ENCODE results near the gene ADCK2.

ADCK2 gene

GRCh38 chr7:140670343-140670935 is 2.3 kb upstream of the ADCK2 start:
- Histone ChIP-seq H3K9me2 (replicated peaks; ENCODE audit: low read depth, low read length) (no peaks in the 10 kb centered on the region), H3K4me1 (ENCODE audit: insufficient read depth, low read length, poor library complexity, severe bottlenecking) (peaks cover 24% of the 10 kb centered on the region), H3F3A (ENCODE audit: low read depth) (no peaks in the 10 kb centered on the region), H3K9me3 (ENCODE audit: insufficient read depth, low read depth, low read length) (no peaks in the 10 kb centered on the region), H3K27me3 (ENCODE audit: insufficient read depth, low read length, poor library complexity, severe bottlenecking) (no peaks in the 10 kb centered on the region), H3K9ac (ENCODE audit: low read depth, low read length, poor library complexity, severe bottlenecking) (no peak overlapping the region), H3K4me2 (ENCODE audit: low read depth, low read length, poor library complexity, severe bottlenecking) (no peak overlapping the region), H3K36me3 (ENCODE audit: insufficient read depth, low read length) (no peaks in the 10 kb centered on the region), H3K79me2 (ENCODE audit: insufficient read depth, low read length) (peaks cover 17% of the 10 kb centered on the region; the same call in 1 of the 2 replicates), H3K4me3 (ENCODE audit: low read length, poor library complexity, severe bottlenecking) (no peak overlapping the region), H2AFZ (ENCODE audit: low read length) (0 out of 2 replicates have a peak overlapping the region, but pooled peaks have one; percentile 3), H4K20me1 (ENCODE audit: insufficient read depth, low read length, poor library complexity, severe bottlenecking) (no peaks in the 10 kb centered on the region)
- no peak for TF ChIP-seq EZH2phosphoT487 (IDR thresholded peaks at IDR 0.05; ENCODE audit: borderline replicate concordance)
- no peak for TF ChIP-seq CTCF (conservative IDR thresholded peaks at IDR 0.05; ENCODE audit: low read length)

GRCh38 chr7:140671966-140672365 is 779 bp upstream of the ADCK2 start:
- peak overlapping the region; percentile 74 for H3K4me3 ChIP-seq (ENCODE audit: low read length, poor library complexity, severe bottlenecking)
- H4K20me1 ChIP-seq (ENCODE audit: insufficient read depth, low read length, poor library complexity, severe bottlenecking), result peaks cover 8% of the 10 kb centered on the region
- H3K36me3 ChIP-seq (ENCODE audit: insufficient read depth, low read length), result no peaks in the 10 kb centered on the region
- peak overlapping the region; percentile 74 for H3K9ac ChIP-seq (ENCODE audit: low read depth, low read length, poor library complexity, severe bottlenecking)
- TF ChIP-seq EZH2phosphoT487 (IDR thresholded peaks at IDR 0.05; ENCODE audit: borderline replicate concordance) (no peak), CTCF (conservative IDR thresholded peaks at IDR 0.05; ENCODE audit: low read length) (no peak)
- no peaks in the 10 kb centered on the region for H3K9me3 ChIP-seq (ENCODE audit: insufficient read depth, low read depth, low read length)
- peaks cover 39% of the 10 kb centered on the region for H3K4me1 ChIP-seq (ENCODE audit: insufficient read depth, low read length, poor library complexity, severe bottlenecking)
- H3F3A ChIP-seq (ENCODE audit: low read depth), result no peaks in the 10 kb centered on the region
- no peaks in the 10 kb centered on the region for H3K27me3 ChIP-seq (ENCODE audit: insufficient read depth, low read length, poor library complexity, severe bottlenecking)
- peak overlapping the region; percentile 94 for H2AFZ ChIP-seq (ENCODE audit: low read length)
- H3K4me2 ChIP-seq (ENCODE audit: low read depth, low read length, poor library complexity, severe bottlenecking), result peak overlapping the region; percentile 86
- no peaks in the 10 kb centered on the region for H3K9me2 ChIP-seq (replicated peaks; ENCODE audit: low read depth, low read length)
- H3K79me2 ChIP-seq (ENCODE audit: insufficient read depth, low read length), result peaks cover 29% of the 10 kb centered on the region

GRCh38 chr7:140673063-140673773 is 473 bp downstream of the ADCK2 start:
- H3K36me3 ChIP-seq (ENCODE audit: insufficient read depth, low read length), result no peaks in the 10 kb centered on the region
- H3K4me2 ChIP-seq (ENCODE audit: low read depth, low read length, poor library complexity, severe bottlenecking), result peak overlapping the region; percentile 97
- H4K20me1 ChIP-seq (ENCODE audit: insufficient read depth, low read length, poor library complexity, severe bottlenecking), result peaks cover 8% of the 10 kb centered on the region
- peak overlapping the region; percentile 74 for H3K4me3 ChIP-seq (ENCODE audit: low read length, poor library complexity, severe bottlenecking)
- H3K9me3 ChIP-seq (ENCODE audit: insufficient read depth, low read depth, low read length), result no peaks in the 10 kb centered on the region
- no peak for TF ChIP-seq EZH2phosphoT487 (IDR thresholded peaks at IDR 0.05; ENCODE audit: borderline replicate concordance)
- no peak for TF ChIP-seq CTCF (conservative IDR thresholded peaks at IDR 0.05; ENCODE audit: low read length)
- no peaks in the 10 kb centered on the region for H3F3A ChIP-seq (ENCODE audit: low read depth)
- H3K79me2 ChIP-seq (ENCODE audit: insufficient read depth, low read length), result peaks cover 35% of the 10 kb centered on the region
- no peaks in the 10 kb centered on the region for H3K9me2 ChIP-seq (replicated peaks; ENCODE audit: low read depth, low read length)
- peaks cover 39% of the 10 kb centered on the region for H3K4me1 ChIP-seq (ENCODE audit: insufficient read depth, low read length, poor library complexity, severe bottlenecking)
- peak overlapping the region; percentile 64 for H2AFZ ChIP-seq (ENCODE audit: low read length)
- H3K27me3 ChIP-seq (ENCODE audit: insufficient read depth, low read length, poor library complexity, severe bottlenecking), result no peaks in the 10 kb centered on the region
- H3K9ac ChIP-seq (ENCODE audit: low read depth, low read length, poor library complexity, severe bottlenecking), result peak overlapping the region; percentile 67

All from Loucy (cell line).